Measurements from ENCODE around the gene MOGAT2.

DNA sequence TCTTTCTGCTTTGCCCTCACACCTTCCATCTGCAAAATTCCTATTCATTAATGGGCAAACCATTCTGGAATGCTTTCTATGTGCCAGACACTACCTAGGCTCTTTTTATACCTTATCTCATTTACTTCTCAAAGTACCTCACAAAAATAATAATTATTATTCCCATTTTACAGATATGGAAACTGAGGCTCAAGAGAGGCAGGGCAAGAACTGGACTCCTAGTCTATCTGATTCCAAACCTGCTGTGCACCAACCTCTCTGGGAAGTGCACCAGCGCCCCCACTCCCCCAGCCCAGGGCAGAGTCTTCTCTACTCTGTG, 50.1 kb downstream of the MOGAT2 start:
- TF ChIP-seq, protein P1, sequence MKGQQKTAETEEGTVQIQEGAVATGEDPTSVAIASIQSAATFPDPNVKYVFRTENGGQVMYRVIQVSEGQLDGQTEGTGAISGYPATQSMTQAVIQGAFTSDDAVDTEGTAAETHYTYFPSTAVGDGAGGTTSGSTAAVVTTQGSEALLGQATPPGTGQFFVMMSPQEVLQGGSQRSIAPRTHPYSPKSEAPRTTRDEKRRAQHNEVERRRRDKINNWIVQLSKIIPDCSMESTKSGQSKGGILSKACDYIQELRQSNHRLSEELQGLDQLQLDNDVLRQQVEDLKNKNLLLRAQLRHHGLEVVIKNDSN (IDR thresholded peaks at IDR 0.05; ENCODE audit: borderline replicate concordance, low read depth) = no peak
- TF ChIP-seq TAF1 (IDR thresholded peaks at IDR 0.05; ENCODE audit: borderline replicate concordance, low read depth, low read length) = no peak
- TF ChIP-seq, protein P2, sequence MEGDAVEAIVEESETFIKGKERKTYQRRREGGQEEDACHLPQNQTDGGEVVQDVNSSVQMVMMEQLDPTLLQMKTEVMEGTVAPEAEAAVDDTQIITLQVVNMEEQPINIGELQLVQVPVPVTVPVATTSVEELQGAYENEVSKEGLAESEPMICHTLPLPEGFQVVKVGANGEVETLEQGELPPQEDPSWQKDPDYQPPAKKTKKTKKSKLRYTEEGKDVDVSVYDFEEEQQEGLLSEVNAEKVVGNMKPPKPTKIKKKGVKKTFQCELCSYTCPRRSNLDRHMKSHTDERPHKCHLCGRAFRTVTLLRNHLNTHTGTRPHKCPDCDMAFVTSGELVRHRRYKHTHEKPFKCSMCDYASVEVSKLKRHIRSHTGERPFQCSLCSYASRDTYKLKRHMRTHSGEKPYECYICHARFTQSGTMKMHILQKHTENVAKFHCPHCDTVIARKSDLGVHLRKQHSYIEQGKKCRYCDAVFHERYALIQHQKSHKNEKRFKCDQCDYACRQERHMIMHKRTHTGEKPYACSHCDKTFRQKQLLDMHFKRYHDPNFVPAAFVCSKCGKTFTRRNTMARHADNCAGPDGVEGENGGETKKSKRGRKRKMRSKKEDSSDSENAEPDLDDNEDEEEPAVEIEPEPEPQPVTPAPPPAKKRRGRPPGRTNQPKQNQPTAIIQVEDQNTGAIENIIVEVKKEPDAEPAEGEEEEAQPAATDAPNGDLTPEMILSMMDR (IDR thresholded peaks at IDR 0.05) = no peak
- no peak for TF ChIP-seq EP300 (IDR thresholded peaks at IDR 0.05; ENCODE audit: borderline replicate concordance in 1 of 2, low read depth in 1 of 2, low read length in 1 of 2)
- no peak for TF ChIP-seq YY1 (IDR thresholded peaks at IDR 0.05; ENCODE audit: low read depth)
- TF ChIP-seq EZH2phosphoT487 (IDR thresholded peaks at IDR 0.05; ENCODE audit: borderline replicate concordance, low read depth) = no peak
- TF ChIP-seq, protein P3, sequence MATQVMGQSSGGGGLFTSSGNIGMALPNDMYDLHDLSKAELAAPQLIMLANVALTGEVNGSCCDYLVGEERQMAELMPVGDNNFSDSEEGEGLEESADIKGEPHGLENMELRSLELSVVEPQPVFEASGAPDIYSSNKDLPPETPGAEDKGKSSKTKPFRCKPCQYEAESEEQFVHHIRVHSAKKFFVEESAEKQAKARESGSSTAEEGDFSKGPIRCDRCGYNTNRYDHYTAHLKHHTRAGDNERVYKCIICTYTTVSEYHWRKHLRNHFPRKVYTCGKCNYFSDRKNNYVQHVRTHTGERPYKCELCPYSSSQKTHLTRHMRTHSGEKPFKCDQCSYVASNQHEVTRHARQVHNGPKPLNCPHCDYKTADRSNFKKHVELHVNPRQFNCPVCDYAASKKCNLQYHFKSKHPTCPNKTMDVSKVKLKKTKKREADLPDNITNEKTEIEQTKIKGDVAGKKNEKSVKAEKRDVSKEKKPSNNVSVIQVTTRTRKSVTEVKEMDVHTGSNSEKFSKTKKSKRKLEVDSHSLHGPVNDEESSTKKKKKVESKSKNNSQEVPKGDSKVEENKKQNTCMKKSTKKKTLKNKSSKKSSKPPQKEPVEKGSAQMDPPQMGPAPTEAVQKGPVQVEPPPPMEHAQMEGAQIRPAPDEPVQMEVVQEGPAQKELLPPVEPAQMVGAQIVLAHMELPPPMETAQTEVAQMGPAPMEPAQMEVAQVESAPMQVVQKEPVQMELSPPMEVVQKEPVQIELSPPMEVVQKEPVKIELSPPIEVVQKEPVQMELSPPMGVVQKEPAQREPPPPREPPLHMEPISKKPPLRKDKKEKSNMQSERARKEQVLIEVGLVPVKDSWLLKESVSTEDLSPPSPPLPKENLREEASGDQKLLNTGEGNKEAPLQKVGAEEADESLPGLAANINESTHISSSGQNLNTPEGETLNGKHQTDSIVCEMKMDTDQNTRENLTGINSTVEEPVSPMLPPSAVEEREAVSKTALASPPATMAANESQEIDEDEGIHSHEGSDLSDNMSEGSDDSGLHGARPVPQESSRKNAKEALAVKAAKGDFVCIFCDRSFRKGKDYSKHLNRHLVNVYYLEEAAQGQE (IDR thresholded peaks at IDR 0.05; ENCODE audit: low read depth, low read length) = no peak
- TF ChIP-seq FOXJ3 (CRISPR knock-in tag; IDR thresholded peaks at IDR 0.05) = no peak
- TF ChIP-seq FOSL2 (IDR thresholded peaks at IDR 0.05; ENCODE audit: borderline replicate concordance, low read depth) = no peak

All from SK-N-SH (cell line).